Measurements from ENCODE around the gene STK25.
"Not testable (repeated sequence)": the region's sequence is repeated elsewhere in the genome, so short reads cannot be mapped to it uniquely, and the experiment has no call there.

Gene STK25

GRCh38 chr2:241539616-241540374 lies 31.4 kb upstream of the STK25 start:
- DNase-seq: no peak

GRCh38 chr2:241538838-241539615 lies 30.6 kb upstream of the STK25 start:
- no peak for DNase-seq

- DNase-seq: no peak
Measured at GRCh38 chr2:241535871-241536655, 27.7 kb upstream of the STK25 start.

- DNase-seq: no peak
Measured at GRCh38 chr2:241534701-241535375, 26.5 kb upstream of the STK25 start.

GRCh38 chr2:241534293-241534692 lies 25.9 kb upstream of the STK25 start:
- no peak for DNase-seq

- DNase-seq: no peak
Measured at GRCh38 chr2:241532733-241533601, 24.6 kb upstream of the STK25 start.

- no peak for DNase-seq
Measured at GRCh38 chr2:241532168-241532567, 23.8 kb upstream of the STK25 start.

- no peak for DNase-seq
Measured at GRCh38 chr2:241531161-241531722, 22.9 kb upstream of the STK25 start.

GRCh38 chr2:241530571-241530970 lies 22.2 kb upstream of the STK25 start:
- DNase-seq: no peak

GRCh38 chr2:241525818-241526780 lies 17.7 kb upstream of the STK25 start:
- DNase-seq: not testable (repeated sequence)

- DNase-seq: no peak
Measured at GRCh38 chr2:241522477-241522876, 14.1 kb upstream of the STK25 start.

GRCh38 chr2:241519669-241520068 lies 11.3 kb upstream of the STK25 start:
- no peak for DNase-seq

- DNase-seq: no peak
Measured at GRCh38 chr2:241517297-241517696, 8.9 kb upstream of the STK25 start.

GRCh38 chr2:241516520-241516965 lies 8.2 kb upstream of the STK25 start:
- no peak for DNase-seq

- no peak for DNase-seq
Measured at GRCh38 chr2:241514986-241515737, 6.8 kb upstream of the STK25 start.

GRCh38 chr2:241514553-241514952 lies 6.2 kb upstream of the STK25 start:
- DNase-seq: no peak

GRCh38 chr2:241511091-241511741 lies 2.8 kb upstream of the STK25 start:
- no peak for DNase-seq

- no peak for DNase-seq
Measured at GRCh38 chr2:241509155-241509784, 886 bp upstream of the STK25 start.
